GM12801 (cell line): ENCODE data around the gene WDFY2.

Experiments used
- CTCF ChIP-seq: IDR thresholded peaks from one replicate; pipeline ENCODE4 v1.5.1; 2011; ENCODE audit warnings: control low read depth; ENCODE audit not compliant: insufficient read length; ENCODE audit errors: extremely low read depth

The WDFY2 gene

GRCh38 chr13:51547425-51548176 is 36.7 kb upstream of the WDFY2 start:
- no peak for TF ChIP-seq CTCF

GRCh38 chr13:51549050-51549449 is 35.2 kb upstream of the WDFY2 start:
- no peak for TF ChIP-seq CTCF

GRCh38 chr13:51549593-51549992 is 34.7 kb upstream of the WDFY2 start:
- no peak for TF ChIP-seq CTCF

GRCh38 chr13:51550151-51550550 is 34.1 kb upstream of the WDFY2 start:
- no peak for TF ChIP-seq CTCF

- TF ChIP-seq CTCF = no peak
Observed at GRCh38 chr13:51551416-51551815, 32.8 kb upstream of the WDFY2 start.

- no peak for TF ChIP-seq CTCF
Observed at GRCh38 chr13:51552027-51552426, 32.2 kb upstream of the WDFY2 start.

GRCh38 chr13:51553531-51553930 is 30.7 kb upstream of the WDFY2 start:
- no peak for TF ChIP-seq CTCF
